Superior temporal gyrus (tissue), 1 donor: ENCODE results near the gene SLC6A6.
"Not testable (repeated sequence)": the region's sequence is repeated elsewhere in the genome, so short reads cannot be mapped to it uniquely, and the experiment has no call there.

Experiments
- DNase-seq: peaks from one replicate; pipeline ENCODE4 v3.0.0-alpha.2; 2016; ENCODE audit errors: extremely low spot score

The SLC6A6 gene

GRCh38 chr3:14398797-14399106 is 3.7 kb upstream of the SLC6A6 start:
- DNase-seq = no peak

- DNase-seq = no peak
Measured at GRCh38 chr3:14401692-14402303, 608 bp upstream of the SLC6A6 start.

GRCh38 chr3:14403619-14404155 is 1.3 kb downstream of the SLC6A6 start:
- DNase-seq = peak; percentile 22

- DNase-seq = no peak
Measured at GRCh38 chr3:14404186-14404585, 1.8 kb downstream of the SLC6A6 start.

- no peak for DNase-seq
Measured at GRCh38 chr3:14404631-14405359, 2.4 kb downstream of the SLC6A6 start.

GRCh38 chr3:14405360-14406238 is 3.2 kb downstream of the SLC6A6 start:
- no peak for DNase-seq

GRCh38 chr3:14406336-14406735 is 3.9 kb downstream of the SLC6A6 start:
- DNase-seq = no peak

GRCh38 chr3:14406766-14407165 is 4.4 kb downstream of the SLC6A6 start:
- DNase-seq = no peak

GRCh38 chr3:14407203-14407602 is 4.8 kb downstream of the SLC6A6 start:
- no peak for DNase-seq

GRCh38 chr3:14409779-14410063 is 7.3 kb downstream of the SLC6A6 start:
- DNase-seq = not testable (repeated sequence)

GRCh38 chr3:14410106-14410502 is 7.7 kb downstream of the SLC6A6 start:
- DNase-seq = no peak

- no peak for DNase-seq
Measured at GRCh38 chr3:14410503-14411165, 8.2 kb downstream of the SLC6A6 start.

- no peak for DNase-seq
Measured at GRCh38 chr3:14411166-14411526, 8.7 kb downstream of the SLC6A6 start.

- DNase-seq = no peak
Measured at GRCh38 chr3:14411988-14412387, 9.6 kb downstream of the SLC6A6 start.

- DNase-seq = no peak
Measured at GRCh38 chr3:14412831-14413380, 10.5 kb downstream of the SLC6A6 start.

- no peak for DNase-seq
Measured at GRCh38 chr3:14413381-14414071, 11.1 kb downstream of the SLC6A6 start.

GRCh38 chr3:14414846-14415464 is 12.5 kb downstream of the SLC6A6 start:
- DNase-seq = no peak

- DNase-seq = no peak
Measured at GRCh38 chr3:14415501-14415900, 13.1 kb downstream of the SLC6A6 start.

GRCh38 chr3:14416453-14416852 is 14.0 kb downstream of the SLC6A6 start:
- DNase-seq = no peak

GRCh38 chr3:14418296-14419250 is 16.2 kb downstream of the SLC6A6 start:
- no peak for DNase-seq
